BE2C (cell line): ENCODE measurements around the gene IFITM5.

ENCODE experiments used
- DNase-seq: peaks from one replicate; pipeline ENCODE4 v3.0.0-alpha.2; 2020
- H3K27me3 ChIP-seq: fragments of 250-450 bp; sonication (Bioruptor Pico); 2 replicates; pipeline ENCODE4 v1.5.1; 2020; ENCODE audit warnings: mild to moderate bottlenecking
- H3K36me3 ChIP-seq: fragments of 250-450 bp; sonication (Bioruptor Pico); 2 replicates; pipeline ENCODE4 v1.5.1; 2020; ENCODE audit warnings: mild to moderate bottlenecking
- H3K4me1 ChIP-seq: fragments of 250-450 bp; sonication (Bioruptor Pico); 2 replicates; pipeline ENCODE4 v1.5.1; 2020
- H3K4me3 ChIP-seq: 2 replicates; pipeline ENCODE4 v1.5.1; 2011; ENCODE audit warnings: low read depth, low read length
- H3K9me3 ChIP-seq: fragments of 250-450 bp; sonication (Bioruptor Pico); 2 replicates; pipeline ENCODE4 v1.5.1; 2020
- CTCF ChIP-seq: IDR thresholded peaks from 2 replicates; pipeline ENCODE4 v1.5.1; 2012; ENCODE audit warnings: mild to moderate bottlenecking, low read depth, low read length

The IFITM5 gene

GRCh38 chr11:284105-285020 is 15.0 kb downstream of the IFITM5 start:
- no peak for DNase-seq
- Histone ChIP-seq H3K4me1 (no peaks in the 10 kb centered on the region), H3K4me3 (no peak overlapping the region), H3K36me3 (no peaks in the 10 kb centered on the region), H3K9me3 (no peaks in the 10 kb centered on the region), H3K27me3 (peaks cover 44% of the 10 kb centered on the region)
- no peak for TF ChIP-seq CTCF

DNA sequence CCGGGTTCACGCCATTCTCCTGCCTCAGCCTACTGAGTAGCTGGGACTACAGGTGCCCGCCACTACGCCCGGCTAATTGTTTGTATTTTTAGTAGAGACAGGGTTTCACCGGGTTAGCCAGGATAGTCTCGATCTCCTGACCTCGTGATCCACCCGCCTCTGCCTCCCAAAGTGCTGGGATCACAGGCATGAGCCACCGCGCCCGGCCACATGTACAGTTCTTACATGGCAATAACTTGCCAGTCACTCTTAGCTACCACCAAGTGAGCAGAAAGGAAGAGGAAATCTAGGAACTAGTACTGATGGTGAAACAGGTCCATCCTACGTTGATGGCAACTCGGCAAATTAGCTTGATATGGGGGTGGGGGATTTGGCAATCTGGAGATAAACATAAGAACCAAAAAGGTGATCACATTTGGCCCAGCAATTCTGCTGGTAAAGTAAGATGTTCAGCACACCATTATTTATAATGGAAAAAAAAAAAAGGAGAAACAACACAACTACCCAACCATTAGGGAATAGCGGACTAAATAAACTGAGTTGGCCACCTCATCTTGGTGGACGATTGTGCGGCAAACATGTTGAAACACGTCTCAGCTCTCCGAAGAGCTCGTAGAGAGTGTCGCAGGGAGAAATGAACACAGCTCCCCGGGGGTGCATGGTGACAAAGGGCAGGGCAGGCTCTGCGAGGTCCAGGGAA is 15.8 kb downstream of the IFITM5 start:
- no peaks in the 10 kb centered on the region for H3K9me3 ChIP-seq
- H3K36me3 ChIP-seq: no peaks in the 10 kb centered on the region
- H3K27me3 ChIP-seq: peaks cover 46% of the 10 kb centered on the region
- no peak overlapping the region for H3K4me3 ChIP-seq
- no peaks in the 10 kb centered on the region for H3K4me1 ChIP-seq
- DNase-seq: no peak
- no peak for TF ChIP-seq CTCF

DNA sequence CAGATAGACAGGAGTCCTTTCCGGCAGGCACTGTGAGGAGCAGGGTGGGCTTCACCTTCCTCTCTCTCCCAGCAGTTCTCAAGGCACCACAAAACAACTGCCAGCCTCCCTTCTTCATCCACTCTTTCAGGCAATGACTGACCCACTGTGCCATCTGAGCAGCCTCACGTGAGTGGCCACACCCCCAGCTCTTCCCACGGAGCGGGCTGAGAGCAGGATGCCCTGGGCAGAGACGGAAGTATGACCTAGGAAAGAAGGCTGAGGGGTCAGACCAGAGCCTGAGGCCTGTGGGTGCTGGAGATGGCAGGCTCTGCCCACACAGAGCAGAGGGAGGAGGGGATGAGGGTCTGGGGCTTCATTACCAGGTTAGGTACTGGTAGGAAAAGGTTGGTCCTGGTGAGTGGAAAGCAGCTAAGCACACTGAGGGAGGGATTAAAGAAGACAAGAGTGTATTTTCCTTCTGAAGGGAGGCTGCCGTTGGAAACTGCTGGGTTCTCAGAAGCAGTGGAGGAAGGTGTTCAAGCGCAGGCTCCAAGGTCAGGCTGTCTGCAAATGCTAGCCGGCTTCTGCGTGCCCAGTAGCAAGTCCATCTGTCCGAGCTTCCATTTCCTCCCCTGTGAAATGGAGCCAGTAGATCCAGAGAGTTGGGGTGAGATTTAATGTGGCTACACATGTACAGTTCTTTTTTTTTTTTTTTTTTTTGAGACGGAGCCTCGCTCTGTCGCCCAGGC is 16.5 kb downstream of the IFITM5 start:
- no peaks in the 10 kb centered on the region for H3K9me3 ChIP-seq
- no peak overlapping the region for H3K4me3 ChIP-seq
- H3K4me1 ChIP-seq: no peaks in the 10 kb centered on the region
- no peaks in the 10 kb centered on the region for H3K36me3 ChIP-seq
- H3K27me3 ChIP-seq: peaks cover 39% of the 10 kb centered on the region
- no peak for TF ChIP-seq CTCF
- DNase-seq: no peak

DNA sequence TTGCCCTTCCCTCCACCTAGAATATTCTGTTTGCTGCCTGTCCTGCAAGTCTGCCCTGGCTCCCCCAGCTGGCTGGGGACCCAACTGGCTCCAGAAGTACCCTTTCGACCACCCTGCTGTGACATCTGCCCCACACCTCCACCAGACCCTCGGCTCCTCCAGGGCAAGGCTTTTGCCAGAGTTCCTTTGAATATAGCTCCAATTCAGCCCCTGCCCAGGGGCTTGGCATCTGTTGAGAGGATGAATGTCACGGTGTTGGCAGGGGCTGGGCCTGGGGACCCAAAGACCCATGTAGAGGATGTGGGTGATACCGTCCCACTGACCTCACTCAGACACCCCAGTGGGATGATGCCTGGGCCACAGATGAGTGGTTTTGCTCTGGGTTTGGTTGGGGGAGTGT is 17.2 kb downstream of the IFITM5 start:
- no peaks in the 10 kb centered on the region for H3K4me1 ChIP-seq
- no peak overlapping the region for H3K4me3 ChIP-seq
- H3K9me3 ChIP-seq: no peaks in the 10 kb centered on the region
- H3K27me3 ChIP-seq: peaks cover 38% of the 10 kb centered on the region
- DNase-seq: no peak
- H3K36me3 ChIP-seq: no peaks in the 10 kb centered on the region
- TF ChIP-seq CTCF: no peak

- no peak for TF ChIP-seq CTCF
- DNase-seq: no peak
- no peaks in the 10 kb centered on the region for H3K9me3 ChIP-seq
- H3K4me1 ChIP-seq: no peaks in the 10 kb centered on the region
- H3K36me3 ChIP-seq: no peaks in the 10 kb centered on the region
- peaks cover 38% of the 10 kb centered on the region for H3K27me3 ChIP-seq
- no peak overlapping the region for H3K4me3 ChIP-seq
Measured at GRCh38 chr11:281486-282161, 17.7 kb downstream of the IFITM5 start.
